HG03520 (cell line): ENCODE data around the gene CER1.

Experiments used
- ATAC-seq: cut with Tn5 transposase; IDR thresholded peaks from one replicate; pipeline ENCODE4 v1.9.1; 2021; ENCODE audit warnings: mild to moderate bottlenecking, moderate library complexity; ENCODE audit not compliant: unreplicated experiment

The CER1 gene

GRCh38 chr9:14722391-14723035 lies at the start of gene CER1:
TSS of gene CER1 (minus strand) at chr9:14722733. CDS start at chr9:14722672, 61 bp downstream.
- ATAC-seq: no peak

DNA sequence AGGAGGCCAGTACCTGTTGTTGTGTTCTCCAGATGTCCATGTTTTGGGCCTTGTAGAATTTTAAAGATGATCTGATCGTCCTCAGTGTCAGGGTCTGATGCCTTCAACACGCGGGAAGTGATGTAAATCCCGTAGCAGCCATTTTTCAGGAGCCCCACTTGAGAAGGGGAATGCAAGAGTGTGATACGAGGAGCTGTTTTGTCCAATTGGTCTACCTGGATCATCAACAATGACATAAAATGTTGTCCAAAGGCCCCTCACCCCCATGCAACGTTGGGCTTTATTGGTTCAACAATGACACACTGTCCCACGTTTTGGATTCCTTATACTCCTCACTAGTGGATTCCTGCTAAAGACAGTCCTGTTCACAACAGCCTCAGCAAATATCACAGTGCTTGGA lies 48.1 kb upstream of the CER1 start:
- no peak for ATAC-seq

- peak; percentile 74 for ATAC-seq
Measured at GRCh38 chr9:14769230-14769571, 46.7 kb upstream of the CER1 start.

DNA sequence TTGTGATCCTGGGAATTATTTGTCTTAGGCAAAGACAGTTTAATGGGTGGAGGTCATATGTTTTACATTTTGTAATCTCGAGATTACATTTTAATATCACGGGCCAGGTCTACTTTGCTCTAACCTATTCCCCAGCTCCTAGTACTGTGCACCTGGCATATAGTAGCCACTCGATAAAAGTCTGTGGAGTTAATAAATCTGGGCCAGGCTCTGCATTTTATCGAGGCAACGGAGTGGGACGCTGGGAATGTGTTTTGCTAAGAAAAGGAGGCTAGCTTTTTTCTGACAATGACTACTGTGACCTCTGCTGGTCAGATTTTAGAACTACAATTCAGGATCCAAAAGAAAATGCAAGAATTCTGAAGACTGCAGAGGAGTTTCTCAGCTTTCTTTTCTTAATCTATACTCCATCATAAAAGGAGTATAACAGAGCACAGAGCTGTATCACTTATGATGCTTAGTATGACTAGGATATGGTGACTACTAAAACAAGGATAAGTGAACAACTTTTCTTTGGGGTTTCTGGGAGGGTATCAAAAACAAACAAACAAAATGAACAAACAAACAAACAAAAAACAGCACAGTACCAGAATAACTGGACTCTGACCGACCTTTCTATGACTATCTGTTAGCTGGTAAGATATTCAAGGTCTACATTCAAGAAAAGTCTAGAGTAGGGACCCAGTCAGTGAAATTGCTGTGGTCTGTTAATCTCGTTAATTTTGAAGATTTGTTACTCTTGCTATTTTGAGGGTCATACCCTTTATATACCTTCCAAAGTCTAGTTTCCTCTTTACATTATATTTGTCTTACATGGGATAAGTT lies 46.1 kb upstream of the CER1 start:
- ATAC-seq: no peak

- ATAC-seq: no peak
Measured at GRCh38 chr9:14766299-14766698, 43.8 kb upstream of the CER1 start.

- no peak for ATAC-seq
Measured at GRCh38 chr9:14761584-14761983, 39.1 kb upstream of the CER1 start.

DNA sequence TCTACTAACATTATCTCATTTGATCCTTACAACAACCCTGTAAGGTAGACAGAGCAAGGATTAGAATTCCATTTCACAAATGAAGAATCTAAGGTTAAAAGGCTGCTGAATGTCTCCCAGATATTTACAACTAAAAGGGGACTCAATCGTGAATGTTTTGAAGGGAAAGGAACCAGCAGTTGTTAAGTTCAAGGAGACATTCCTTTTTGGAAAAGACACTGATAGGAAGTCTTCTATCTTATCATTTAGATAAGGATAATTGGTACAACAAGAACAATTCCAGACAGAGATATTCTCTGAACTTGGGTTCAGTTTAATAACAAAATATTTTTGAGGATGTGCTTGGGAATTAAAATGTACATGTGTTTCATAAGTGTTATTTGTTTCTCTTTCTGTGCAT lies 37.5 kb upstream of the CER1 start:
- ATAC-seq: no peak

DNA sequence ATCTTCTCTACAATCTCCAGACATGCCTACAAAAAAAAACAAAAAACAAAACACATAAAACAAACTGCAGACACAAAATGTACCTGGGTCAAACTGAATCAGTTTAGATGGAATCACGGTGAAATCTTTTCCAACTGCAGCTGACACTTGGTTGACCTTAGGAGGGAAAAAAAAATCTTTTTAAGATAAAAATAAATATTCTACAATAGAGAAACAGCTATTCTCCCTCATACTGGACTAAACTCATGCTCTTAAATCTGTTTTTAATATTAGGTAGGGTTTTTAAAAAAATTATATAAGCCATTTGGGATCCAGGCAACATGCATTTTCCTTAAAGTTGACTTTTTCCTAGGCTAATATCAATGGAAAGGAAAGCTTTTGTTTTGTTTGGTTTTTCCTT lies 33.8 kb upstream of the CER1 start:
- ATAC-seq: no peak

- no peak for ATAC-seq
Measured at GRCh38 chr9:14752871-14753270, 30.3 kb upstream of the CER1 start.

- no peak for ATAC-seq
Measured at GRCh38 chr9:14752271-14752670, 29.7 kb upstream of the CER1 start.

GRCh38 chr9:14750821-14751220 lies 28.3 kb upstream of the CER1 start:
- ATAC-seq: no peak

GRCh38 chr9:14749741-14750211 lies 27.2 kb upstream of the CER1 start:
- ATAC-seq: no peak

DNA sequence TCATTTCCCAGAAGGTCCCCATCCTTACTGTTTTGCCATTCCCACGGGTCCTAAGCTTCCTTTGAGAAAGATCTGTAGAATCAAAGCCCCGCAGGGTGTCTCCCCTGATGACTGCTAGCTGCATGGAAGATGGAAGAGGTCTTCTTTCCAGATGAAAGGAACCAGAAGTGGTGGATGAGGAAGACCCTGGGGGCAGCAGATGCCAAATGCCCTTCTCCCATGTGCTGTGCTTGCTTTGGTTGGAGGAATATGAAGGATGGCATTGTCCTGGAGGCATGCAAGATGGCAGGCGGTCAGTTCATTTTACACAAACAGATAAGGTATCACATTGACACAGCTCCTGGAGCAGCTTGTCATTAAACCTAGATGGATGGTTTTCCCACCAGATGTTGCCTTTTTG lies 25.8 kb upstream of the CER1 start:
- no peak for ATAC-seq

GRCh38 chr9:14747111-14747510 lies 24.6 kb upstream of the CER1 start:
- ATAC-seq: no peak

DNA sequence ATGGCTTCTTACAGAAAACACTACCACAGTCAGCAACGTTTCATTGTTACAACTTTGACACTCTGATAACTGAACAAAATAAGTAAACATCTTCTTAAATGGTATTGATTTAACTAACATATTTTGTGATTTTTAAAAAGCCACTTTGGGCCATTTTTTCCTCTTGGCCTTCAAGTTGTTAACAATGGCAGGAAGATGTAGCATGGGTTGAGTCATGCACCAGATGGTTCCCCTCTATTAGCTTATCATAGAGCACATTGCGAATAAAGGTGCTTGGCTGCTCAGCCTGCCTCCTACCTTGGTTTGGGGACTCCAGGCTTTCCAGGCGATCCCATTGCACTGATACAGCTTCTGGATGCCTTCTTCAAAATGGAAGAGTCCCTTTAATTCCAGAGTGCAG lies 24.1 kb upstream of the CER1 start:
- ATAC-seq: no peak

DNA sequence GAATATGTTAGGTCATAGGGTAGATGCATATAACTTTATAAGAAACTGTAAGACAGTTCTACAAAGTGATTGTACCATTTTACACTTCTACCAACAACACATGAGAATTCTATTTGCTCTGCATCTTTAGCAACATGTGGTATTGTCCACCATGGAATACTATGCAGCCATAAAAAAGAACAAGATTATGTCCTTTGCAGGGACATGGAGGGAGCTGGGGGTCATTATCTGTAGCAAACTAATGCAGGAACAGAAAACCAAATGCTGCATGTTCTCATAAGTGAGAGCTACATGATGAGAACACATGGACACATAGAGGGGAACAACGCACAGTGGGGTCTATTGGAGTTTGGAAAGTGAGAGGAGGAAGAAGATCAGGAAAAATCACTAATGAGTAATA lies 22.2 kb upstream of the CER1 start:
- no peak for ATAC-seq

DNA sequence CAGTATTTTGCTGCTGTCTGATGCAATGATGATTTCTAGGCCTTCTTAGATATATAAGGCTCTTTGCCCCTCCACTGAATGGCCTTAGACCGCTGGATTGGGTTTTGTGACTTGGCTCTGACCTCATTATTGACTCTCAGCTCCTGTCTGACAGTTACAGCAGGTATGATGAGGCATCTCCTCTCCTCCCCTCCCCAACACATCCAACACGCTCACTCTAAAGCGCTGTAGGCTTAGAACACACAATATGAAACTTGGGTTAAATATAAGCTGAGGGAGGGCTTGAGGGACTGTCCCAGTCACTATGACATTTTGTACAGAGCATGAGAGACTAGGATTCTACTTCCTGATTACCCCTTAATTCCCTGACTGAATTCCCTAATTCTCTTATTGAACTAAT lies 18.8 kb upstream of the CER1 start:
- peak; percentile 94 for ATAC-seq

DNA sequence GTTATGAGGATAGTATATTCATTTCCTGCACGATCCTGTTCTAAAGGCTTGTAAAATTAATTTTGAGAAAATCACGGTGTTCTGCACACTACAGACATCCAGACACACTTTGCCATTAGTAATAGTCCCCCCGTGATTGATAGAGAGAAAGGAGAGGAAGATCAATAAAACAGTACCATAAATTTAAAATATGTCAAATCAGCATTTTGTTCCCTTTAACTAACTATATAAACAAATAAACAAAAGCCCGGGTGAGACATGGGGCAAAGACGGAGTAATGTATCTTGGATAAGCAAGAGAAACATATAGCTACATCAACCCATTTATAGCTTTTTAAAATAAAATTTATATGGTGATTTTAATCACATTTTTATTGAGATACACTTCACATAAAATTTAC lies 10.6 kb upstream of the CER1 start:
- ATAC-seq: no peak

- no peak for ATAC-seq
Measured at GRCh38 chr9:14731294-14731981, 8.9 kb upstream of the CER1 start.

GRCh38 chr9:14730461-14730898 lies 7.9 kb upstream of the CER1 start:
- no peak for ATAC-seq

GRCh38 chr9:14723301-14723700 lies 768 bp upstream of the CER1 start:
- no peak for ATAC-seq
